OCI-LY3 (cell line): ENCODE results near the gene KMT5B.

Experiments
- EZH2phosphoT487 ChIP-seq: fragments of 200-600 bp; shearing (Covaris generic); IDR thresholded peaks from 2 replicates; pipeline ENCODE4 v1.6.1; 2018; ENCODE audit warnings: antibody characterized with exemption, mixed run types, low read depth
- TF ChIP-seq, protein P1 (sequence below): fragments of 200-600, 300-600 bp; sonication (generic); IDR thresholded peaks from 2 replicates; pipeline ENCODE4 v1.5.1; 2014; ENCODE audit warnings: antibody characterized with exemption, low read length, low read depth

DNA sequence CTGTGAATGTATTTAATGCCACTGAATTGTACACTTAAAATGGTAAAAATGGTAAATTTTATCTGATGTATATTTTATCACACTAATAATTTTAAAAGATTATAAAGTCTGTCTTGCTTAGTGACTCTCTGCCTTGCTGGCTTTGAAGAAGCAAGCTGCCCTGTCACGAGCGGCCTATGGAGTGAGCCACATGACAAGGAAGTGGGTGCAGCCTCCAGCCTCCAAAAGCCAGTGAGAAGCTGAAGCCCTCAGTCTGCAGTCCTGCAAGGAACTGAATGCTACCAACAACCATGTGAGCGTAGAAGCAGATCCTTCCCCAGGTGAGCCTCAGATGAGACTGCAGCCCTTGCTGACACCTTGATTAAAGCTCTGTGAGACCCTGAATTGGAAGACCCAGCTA is 38.7 kb upstream of the KMT5B start:
- TF ChIP-seq EZH2phosphoT487: no peak
- TF ChIP-seq, protein P1, sequence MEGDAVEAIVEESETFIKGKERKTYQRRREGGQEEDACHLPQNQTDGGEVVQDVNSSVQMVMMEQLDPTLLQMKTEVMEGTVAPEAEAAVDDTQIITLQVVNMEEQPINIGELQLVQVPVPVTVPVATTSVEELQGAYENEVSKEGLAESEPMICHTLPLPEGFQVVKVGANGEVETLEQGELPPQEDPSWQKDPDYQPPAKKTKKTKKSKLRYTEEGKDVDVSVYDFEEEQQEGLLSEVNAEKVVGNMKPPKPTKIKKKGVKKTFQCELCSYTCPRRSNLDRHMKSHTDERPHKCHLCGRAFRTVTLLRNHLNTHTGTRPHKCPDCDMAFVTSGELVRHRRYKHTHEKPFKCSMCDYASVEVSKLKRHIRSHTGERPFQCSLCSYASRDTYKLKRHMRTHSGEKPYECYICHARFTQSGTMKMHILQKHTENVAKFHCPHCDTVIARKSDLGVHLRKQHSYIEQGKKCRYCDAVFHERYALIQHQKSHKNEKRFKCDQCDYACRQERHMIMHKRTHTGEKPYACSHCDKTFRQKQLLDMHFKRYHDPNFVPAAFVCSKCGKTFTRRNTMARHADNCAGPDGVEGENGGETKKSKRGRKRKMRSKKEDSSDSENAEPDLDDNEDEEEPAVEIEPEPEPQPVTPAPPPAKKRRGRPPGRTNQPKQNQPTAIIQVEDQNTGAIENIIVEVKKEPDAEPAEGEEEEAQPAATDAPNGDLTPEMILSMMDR: no peak
